ENCODE results near the gene MROH2A.

Gene MROH2A

GRCh38 chr2:233837694-233838229 lies 59.6 kb downstream of the MROH2A start:
- DNase-seq (ENCODE audit: low read depth in 3 of 3): no peak

GRCh38 chr2:233838251-233838650 lies 60.1 kb downstream of the MROH2A start:
- DNase-seq (ENCODE audit: low read depth in 3 of 3): no peak

- no peak for DNase-seq (ENCODE audit: low read depth in 3 of 3)
Measured at GRCh38 chr2:233838726-233839446, 60.8 kb downstream of the MROH2A start.

- no peak for DNase-seq (ENCODE audit: low read depth in 3 of 3)
Measured at GRCh38 chr2:233839447-233839820, 61.3 kb downstream of the MROH2A start.

GRCh38 chr2:233840520-233840919 lies 62.4 kb downstream of the MROH2A start:
- no peak for DNase-seq (ENCODE audit: low read depth in 3 of 3)

- no peak for DNase-seq (ENCODE audit: low read depth in 3 of 3)
Measured at GRCh38 chr2:233841183-233841582, 63.1 kb downstream of the MROH2A start.

GRCh38 chr2:233844064-233844807 lies 66.1 kb downstream of the MROH2A start:
- no peak for DNase-seq (ENCODE audit: low read depth in 3 of 3)

- no peak for DNase-seq (ENCODE audit: low read depth in 3 of 3)
Measured at GRCh38 chr2:233844836-233845235, 66.7 kb downstream of the MROH2A start.

- DNase-seq (ENCODE audit: low read depth in 3 of 3): no peak
Measured at GRCh38 chr2:233845301-233846060, 67.4 kb downstream of the MROH2A start.

- DNase-seq (ENCODE audit: low read depth in 3 of 3): no peak
Measured at GRCh38 chr2:233846387-233847247, 68.5 kb downstream of the MROH2A start.

GRCh38 chr2:233847248-233847898 lies 69.2 kb downstream of the MROH2A start:
- DNase-seq (ENCODE audit: low read depth in 3 of 3): no peak

GRCh38 chr2:233848276-233848675 lies 70.1 kb downstream of the MROH2A start:
- no peak for DNase-seq (ENCODE audit: low read depth in 3 of 3)

- no peak for DNase-seq (ENCODE audit: low read depth in 3 of 3)
Measured at GRCh38 chr2:233849607-233850271, 71.6 kb downstream of the MROH2A start.

- DNase-seq (ENCODE audit: low read depth in 3 of 3): no peak
Measured at GRCh38 chr2:233850745-233851144, 72.6 kb downstream of the MROH2A start.

- no peak for DNase-seq (ENCODE audit: low read depth in 3 of 3)
Measured at GRCh38 chr2:233851169-233851568, 73.0 kb downstream of the MROH2A start.

GRCh38 chr2:233852056-233852455 lies 73.9 kb downstream of the MROH2A start:
- DNase-seq (ENCODE audit: low read depth in 3 of 3): no peak

GRCh38 chr2:233853353-233853752 lies 75.2 kb downstream of the MROH2A start:
- no peak for DNase-seq (ENCODE audit: low read depth in 3 of 3)

GRCh38 chr2:233853883-233854240 lies 75.7 kb downstream of the MROH2A start:
- DNase-seq (ENCODE audit: low read depth in 3 of 3): no peak

GRCh38 chr2:233854241-233854981 lies 76.3 kb downstream of the MROH2A start, which contains the start of gene HJURP:
HJURP (minus strand) TSS chr2:233854535; CDS start chr2:233854500, 35 bp downstream.
- DNase-seq (ENCODE audit: low read depth in 3 of 3): peak; percentile 70 to 75 (median 72)
